Measurements from ENCODE around the gene FAM163A. TPM values are rescaled to one million over a fixed set of nuclear protein-coding genes. Genes with fewer than 3 reads are reported as not detected.
"Not testable (repeated sequence)": the region's sequence is repeated elsewhere in the genome, so short reads cannot be mapped to it uniquely, and the experiment has no call there.

Gene FAM163A
- total RNA-seq, 1 donor from 2014 or later = not detected

DNA sequence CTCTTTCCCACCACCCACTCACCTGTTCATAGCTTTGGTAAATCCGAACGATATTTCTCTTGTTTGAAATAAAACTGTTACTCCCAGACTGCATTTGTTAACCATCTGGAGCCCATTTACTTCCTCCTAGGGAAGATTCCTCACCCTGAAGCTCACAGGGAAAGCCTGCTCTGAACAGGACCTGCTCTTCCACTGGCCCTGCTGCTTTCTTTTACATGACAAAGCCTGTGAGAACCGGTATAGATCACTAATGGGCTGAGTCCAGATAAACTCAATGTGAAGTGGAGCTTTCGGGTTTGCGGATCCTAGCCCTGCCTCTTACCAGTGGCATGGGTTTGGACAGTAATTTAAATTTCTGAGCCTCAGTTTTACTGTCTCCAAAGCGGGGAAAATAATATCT is 45.2 kb downstream of the FAM163A start:
- intact Hi-C loops (cut with micrococcal nuclease) = no loop called here

DNA sequence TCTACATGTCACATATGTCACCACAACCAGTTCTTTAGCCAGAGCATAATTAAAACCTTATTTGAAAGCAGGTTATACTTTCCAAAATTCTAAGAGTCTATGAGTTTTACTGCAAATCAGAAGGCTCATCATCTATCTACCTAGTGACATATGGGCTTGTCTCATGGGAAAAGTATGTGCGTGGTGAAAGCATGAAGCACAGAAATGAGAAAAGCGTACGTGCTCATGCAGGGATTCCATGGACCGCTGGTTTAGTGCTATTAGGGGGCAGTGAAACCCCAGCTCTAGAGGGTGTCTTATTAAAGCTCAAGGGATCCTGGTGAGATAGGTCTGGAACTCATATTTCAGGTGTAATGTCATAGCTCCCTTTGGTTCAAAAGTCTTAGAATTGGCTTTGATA is 50.2 kb downstream of the FAM163A start:
- intact Hi-C loops (cut with micrococcal nuclease) = no loop called here

DNA sequence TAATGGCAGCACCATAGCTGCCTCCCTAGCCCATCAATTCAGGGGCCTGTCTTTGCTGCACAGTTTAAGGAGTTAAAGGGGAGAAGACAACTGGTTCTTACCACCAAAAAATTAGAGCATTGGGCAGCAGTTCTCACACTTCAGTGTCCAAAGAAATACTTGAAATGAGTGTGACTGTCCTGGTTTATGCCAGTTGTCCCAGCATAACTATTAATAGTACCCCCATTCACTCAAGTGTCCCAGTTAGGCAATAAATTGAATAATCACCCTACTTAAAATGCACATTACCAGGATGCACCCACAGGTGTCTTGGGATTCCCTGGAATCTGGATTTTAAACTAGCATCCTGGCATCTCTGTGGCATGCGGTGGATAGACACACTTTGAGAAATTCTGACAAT is 51.1 kb downstream of the FAM163A start:
- intact Hi-C loops (cut with micrococcal nuclease) = no loop called here

DNA sequence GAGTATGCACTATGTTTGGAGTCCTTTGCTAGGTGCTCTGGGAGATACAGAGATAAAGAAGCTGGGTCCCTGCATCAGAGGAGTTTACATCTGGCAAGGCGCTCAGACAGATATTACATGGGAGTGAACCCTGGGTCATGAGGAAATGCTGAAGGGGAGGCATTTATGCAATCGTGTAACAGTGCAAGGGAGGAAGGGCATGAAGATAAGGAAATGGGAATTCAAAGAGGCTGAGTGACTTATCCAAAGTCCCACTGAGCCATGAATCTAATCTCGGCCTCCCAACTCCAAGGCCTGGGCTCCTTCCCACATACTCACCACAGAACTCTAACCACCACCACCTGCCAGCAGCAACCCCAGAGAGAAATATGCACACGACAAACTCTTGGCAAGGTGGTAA is 51.6 kb downstream of the FAM163A start:
- intact Hi-C loops (cut with micrococcal nuclease) = no loop called here

DNA sequence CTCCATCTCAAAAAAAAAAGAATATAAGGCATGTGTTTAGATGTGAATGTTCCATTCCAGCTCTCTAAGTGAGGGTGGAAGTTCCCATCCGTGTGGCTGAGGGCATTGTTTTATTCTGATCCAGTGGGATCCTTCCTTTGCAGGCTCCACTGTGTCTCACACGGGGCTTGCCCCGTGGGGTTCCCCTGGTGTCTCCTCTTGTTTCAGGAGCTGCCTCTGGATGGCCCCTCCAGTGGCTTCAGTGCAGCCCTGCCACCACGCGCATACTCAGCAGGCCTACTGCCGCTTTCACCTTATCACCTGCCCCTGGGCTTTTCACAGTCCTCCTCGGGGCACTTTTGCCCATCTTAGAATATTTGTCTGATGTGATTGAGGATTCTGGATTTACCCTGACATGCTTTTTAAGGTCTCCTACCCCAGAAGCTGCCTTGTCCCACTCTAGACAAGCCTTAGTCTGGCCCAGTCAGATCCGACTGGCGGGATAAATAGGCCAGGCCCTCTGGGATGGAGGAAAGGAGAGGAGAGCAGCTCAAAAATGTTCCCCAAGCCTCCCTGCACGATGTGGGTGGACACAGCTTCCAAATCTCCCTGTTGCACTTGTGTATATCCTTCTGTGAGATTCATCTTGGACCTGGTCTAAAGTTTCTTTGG is 55.2 kb downstream of the FAM163A start:
- intact Hi-C loops (cut with micrococcal nuclease) = no loop called here

DNA sequence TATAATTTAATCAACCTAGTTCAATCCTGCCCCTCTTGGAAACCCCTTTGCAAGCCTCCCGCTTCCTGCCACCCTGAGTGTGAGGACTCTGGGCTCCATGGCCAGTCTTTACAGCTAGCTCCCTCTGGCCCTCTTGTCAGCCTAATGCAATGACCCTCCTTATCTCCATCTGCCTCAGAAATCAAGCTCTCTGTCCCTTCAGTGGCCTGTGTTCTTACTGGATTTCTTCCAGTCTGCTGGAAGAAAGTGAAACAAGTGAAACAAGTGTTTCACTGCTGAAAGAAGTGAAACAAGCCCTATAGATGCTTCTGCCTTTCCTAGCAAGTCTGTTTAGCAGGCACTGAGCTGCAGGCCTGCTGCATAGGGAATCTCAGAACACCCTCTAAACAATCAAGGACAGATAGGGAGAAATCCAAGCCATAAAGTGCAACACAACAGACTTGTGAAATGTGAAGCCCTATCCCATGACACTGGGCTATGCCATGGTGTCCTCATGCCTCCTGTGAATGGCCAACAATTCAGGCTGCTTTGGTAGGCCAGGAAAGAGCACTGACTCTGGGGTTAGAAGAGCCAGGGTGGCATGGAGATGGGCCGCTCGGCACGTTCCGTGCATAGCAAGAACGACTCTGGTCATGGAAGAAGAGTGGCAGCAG is 55.9 kb downstream of the FAM163A start:
- intact Hi-C loops (cut with micrococcal nuclease) = no loop called here

DNA sequence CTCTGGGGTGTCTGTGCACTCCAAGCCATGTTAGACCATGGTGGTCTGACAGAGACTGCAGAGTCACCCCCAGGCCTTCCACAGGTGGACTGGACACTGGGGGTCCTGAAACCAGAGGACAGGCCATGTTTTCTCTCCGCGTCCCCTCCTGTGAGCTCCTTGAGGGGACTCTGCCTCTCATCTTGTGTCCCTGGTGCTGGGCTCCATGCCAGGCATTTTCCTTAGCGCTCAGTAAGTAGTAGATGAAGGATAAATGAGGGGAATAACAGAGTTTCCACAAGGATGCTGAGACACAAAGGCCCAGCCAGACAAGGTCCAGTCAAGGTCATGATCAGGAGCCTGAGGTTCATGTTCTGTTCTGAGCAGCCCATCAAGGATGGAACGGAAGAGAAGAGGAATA is 57.4 kb downstream of the FAM163A start:
- intact Hi-C loops (cut with micrococcal nuclease) = no loop called here

DNA sequence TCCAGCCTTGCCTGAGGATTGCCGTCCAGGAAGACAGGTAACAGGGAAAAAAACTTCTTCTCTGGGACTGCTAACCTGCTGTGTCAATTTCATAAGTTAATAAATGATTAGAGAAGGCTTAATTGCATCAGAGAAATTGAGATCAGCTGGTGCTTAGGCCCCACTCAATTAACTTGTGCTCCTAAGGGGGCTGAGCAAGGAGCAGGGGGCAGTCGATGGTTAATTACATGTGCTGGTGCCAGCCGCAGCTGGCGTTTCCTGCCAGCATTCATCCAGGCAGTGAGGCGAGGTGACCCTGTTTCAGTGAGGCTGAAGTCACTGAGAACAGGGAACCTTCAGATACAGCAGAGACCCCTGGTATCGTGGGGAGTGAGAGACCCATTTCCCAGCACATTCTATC is 60.0 kb downstream of the FAM163A start:
- intact Hi-C loops (cut with micrococcal nuclease) = no loop called here

DNA sequence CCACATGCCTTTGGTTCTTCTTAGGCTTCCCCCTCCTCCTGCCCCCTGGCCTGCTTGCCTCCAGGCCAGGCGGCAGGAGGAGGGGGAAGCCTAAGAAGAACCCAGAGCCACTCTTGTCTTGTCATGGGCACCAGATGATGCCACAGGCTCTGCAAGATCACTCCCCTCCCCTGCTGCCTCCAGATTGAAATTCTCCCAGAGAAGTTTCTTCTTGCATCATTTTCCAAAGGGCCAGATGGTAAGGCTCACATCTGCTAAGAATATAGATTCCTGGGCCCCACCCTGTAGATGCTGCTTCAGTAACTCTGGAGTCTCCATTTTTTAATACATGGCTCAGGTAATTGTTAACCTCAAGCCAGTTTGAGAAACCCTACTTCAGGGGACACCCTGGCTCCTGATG is 60.8 kb downstream of the FAM163A start:
- intact Hi-C loops (cut with micrococcal nuclease) = no loop called here

DNA sequence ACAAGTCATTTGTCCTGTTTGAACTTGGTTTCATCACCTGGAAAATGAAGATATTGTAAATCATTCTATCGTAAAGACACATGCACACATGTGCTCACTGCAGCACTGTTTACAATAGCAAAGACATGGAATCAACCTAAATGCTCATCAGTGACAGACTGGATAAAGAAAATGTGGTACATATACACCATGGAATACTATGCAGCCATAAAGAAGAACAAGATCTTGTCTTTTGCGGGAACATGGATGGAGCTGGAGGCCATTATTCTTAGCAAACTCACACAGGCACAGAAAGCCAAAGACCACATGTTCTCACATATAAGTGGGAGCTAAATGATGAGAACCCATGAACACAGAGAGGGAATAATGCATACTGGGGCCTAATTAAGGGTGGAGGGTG is 61.3 kb downstream of the FAM163A start:
- intact Hi-C loops (cut with micrococcal nuclease) = not testable (repeated sequence)

DNA sequence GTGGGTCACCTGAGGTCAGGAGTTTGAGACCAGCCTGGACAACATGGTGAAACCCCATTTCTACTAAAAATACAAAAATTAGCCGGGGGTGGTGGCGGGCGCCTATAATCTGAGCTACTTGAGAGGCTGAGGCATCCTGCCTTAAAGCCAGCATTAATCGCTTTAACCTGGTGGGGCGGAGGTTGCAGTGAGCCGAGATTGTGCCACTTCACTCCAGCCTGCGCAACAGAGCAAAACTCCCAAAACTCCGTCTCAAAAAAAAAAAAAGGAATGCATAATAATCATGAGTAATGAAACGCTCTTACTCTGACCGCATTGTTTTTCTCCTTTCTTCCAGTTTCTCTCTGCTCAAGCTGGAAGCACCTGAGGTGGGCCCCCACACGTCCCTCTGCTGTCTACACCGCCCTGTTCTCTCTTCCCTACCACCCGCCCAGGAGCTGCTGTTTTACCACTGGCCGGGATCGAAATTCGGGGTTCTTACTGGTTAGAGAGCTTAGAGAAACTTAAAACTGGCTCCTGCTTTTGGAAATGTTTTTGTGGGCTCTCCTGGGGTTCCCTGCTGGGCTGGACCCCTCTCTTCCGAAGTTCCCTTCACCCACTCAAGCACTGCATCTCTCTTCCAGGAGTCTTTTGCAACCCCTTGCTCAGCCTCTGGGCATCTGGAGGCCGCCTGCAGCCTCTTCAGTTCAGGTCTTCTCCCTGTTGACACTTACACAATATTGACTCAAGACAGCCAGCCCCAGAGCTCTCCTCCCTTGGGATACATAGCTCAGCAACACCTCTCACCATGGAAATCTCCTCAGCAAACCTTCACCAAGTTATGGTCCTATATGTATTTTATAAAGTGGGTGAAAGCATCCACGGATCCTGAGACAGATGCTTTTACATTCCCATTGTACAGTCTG is 62.5 kb downstream of the FAM163A start:
- intact Hi-C loops (cut with micrococcal nuclease) = no loop called here

DNA sequence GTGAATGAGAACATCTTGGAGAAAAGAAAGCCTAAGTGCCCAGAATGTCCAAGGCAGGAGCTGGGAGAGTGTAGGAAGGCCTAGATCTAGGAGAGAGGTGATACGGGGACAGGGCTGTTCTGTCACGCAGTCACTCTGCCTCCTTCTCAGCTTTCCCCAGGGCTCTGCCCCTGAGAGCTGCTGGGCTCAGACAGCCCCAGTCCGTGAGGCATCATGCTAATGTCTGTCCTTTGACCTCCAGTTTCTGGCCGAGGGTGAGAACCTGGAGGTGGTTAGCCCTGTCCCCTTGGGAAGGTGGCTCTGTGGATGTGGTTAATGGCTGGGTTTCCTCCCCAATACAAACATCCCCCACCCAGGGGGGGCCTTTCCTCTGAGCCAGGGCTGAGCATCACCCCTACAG is 63.2 kb downstream of the FAM163A start:
- intact Hi-C loops (cut with micrococcal nuclease) = no loop called here

DNA sequence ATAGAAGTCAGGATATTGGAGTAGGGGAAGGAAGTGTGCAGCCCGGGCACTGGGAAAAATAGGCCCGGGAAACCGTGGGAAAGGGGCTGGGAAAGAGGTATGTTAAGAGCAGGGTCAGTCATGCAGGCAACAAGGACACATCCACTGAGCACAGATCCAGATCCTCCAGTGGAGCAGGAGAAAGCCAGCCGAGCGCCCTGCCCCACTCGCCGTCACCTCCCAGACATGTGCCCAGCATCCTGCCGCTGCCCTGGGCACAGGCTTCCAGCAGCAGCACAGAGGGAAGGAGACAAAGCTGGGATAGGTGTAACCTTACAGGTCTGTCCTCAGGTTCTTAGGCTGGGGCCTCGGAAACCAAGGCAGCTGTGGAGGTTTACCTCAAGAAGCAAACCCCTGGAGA is 64.2 kb downstream of the FAM163A start:
- intact Hi-C loops (cut with micrococcal nuclease) = no loop called here

DNA sequence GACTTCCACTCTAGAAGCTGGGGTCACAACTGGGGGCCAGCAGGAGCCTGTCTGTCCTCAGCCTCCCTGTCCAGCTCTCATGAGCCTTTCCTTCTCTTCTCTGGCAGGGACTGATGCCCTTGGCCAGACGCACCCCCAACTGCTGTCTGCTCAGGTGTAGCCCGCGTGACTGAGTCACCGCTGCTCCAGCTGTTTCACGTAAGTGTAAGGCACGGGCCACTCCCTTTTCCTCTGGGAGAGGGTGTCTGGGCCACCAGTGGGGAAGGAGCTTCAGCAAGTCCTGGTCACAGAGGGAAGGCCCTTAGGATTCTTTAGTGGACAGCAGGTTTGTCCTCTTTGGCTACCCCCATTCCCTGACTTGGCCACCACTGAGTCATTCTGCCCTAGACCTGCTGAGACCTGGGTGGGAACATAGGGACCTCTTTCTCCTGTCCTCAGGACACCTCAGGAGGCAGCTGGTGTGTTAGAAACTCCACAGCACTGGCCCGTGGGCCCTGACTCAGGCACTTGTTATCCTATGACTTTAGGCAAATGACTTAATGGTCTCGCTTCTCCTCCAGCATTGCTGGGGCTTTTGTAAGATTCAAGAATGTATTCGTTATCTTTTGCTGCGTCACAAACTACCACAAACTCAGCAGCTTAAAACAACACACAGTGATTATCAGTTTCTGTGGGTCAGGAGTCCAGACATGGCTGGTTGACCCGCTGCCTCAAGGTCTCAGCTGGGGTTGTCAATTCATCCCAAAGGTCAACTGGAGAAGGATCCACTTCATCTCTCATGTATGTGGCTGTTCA is 64.8 kb downstream of the FAM163A start:
- intact Hi-C loops (cut with micrococcal nuclease) = no loop called here

DNA sequence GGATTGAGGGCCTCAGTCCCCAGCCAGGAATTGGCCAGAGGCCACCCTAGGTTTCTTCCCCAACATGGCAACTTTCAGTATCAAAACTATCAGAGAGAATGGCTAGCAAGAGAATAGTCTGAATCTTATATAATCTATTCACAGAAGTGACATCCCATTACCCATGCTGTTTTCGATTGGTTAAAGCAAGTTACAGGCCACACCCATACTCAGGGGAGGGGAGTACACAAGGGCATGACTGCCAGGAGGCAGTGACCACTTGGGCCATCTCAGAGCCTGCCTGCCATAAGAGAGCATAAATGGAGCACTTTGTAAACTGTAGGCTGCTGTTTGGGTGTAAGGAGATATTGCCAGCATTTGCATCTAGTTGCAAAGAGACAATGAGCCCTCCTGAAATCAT is 65.4 kb downstream of the FAM163A start:
- intact Hi-C loops (cut with micrococcal nuclease) = no loop called here

DNA sequence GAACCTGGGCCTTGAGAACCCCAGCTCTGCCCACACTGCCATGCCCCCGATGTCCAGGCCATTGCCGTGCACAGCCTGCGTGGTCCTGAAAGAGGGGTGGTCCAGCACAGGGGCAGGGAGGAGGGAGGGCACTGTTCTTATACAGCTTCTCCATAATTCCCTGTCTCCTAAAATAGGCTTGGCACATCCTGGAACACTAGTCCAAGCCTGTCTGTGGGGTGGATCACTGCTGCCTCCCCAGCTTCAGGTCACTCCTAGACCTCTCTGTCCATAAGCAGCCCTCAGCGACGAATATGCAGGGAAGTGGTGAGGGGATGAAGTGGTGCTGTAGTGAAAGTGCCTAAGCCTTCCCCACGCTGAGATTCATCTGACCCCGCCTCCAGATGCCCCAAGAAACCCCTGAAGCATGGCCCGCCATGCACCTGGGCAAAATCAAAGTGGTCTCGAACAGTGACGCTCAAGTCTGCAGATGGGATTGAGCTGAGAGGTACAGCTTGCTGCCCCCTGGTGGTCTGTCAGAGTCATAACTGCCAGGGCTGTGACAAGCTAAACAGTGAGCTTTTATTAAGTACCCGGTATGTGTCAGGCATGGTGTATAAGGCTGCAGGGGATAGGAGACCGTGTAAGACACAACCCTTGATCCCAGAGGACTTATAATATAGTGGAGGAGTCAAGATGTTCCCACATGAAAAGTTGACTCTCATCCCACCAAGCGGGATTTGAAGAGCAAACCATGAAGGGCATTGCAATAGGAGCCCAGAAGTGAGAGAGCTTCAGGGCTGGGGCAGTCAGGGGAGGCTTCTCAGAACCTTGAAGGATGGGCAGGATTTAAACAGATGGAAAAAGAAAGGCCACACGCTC is 66.6 kb downstream of the FAM163A start:
- intact Hi-C loops (cut with micrococcal nuclease) = loop anchor here (1.0 to 10.0 kb wide), 2 partner anchors 103 to 1275 kb away; no protein-coding TSS in a partner anchor

DNA sequence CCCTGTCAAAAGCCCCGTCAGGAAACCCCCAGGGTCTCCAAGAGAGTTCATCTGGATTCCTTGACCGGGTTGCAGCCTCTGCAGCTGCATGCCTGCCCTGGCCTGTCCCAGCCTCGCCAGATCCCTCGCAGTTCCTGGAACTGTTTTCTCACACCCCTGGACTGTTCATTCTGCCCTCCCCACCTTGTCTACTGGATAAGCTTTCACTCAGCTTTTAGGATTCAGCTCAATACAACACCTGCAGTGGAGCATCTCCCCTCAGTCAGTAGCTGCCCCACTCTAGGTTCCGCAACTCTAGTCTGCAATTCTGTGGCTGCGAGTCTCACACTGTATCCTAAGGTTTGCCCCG is 67.2 kb downstream of the FAM163A start:
- intact Hi-C loops (cut with micrococcal nuclease) = loop anchor here (1.0 to 10.0 kb wide), 2 partner anchors 104 to 1276 kb away; no protein-coding TSS in a partner anchor

DNA sequence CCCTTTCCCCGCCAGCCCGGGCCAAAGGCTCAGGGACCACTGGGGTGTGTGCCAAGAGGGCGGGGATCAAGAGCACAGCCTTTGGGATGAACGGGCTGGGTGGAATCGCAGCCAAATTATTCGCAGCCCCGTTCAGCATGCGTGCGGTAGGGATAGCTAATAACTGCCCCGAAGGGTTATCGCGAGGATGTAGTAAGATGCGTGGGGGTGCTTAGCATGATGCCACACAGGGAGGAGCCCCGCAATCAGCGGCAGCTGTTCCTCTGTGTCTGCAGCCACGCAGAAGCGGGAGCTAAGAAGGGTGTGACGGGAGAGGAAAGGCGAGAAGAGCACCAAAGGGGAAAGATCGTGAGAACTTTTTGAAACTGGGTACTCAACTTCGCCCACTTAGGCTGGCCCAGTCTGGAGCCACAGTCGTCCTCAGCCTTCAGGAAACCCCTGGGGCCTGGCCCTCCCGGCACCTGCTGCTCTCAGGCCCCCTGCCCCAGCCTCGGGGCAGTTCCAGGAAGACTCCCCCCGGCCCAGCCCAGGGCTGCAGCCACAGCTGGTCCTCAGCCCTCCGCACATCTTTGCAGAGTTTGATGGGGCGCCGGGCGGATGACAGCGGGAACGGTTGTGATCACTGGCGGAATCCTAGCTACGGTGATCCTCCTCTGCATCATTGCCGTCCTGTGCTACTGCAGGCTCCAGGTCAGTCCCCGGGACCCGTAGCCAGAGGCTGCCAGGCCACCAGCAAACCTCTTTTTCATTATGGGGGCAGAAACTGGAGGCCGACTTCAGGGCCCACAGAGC is 69.6 kb downstream of the FAM163A start:
- intact Hi-C loops (cut with micrococcal nuclease) = loop anchor here (10.0 kb wide), 1 partner anchor 1278 kb away; no protein-coding TSS in a partner anchor
